Activated CD4-positive, alpha-beta T cell treated with anti-CD3 and anti-CD28 coated beads, Interleukin-2, amount 50 U/mL, for 4 hours (primary cell): ENCODE data around the gene SLC22A1.
"Not testable (repeated sequence)": the region's sequence is repeated elsewhere in the genome, so short reads cannot be mapped to it uniquely, and the experiment has no call there.

Source experiments
- DNase-seq, 2 experiments: peaks; one replicate each; pipeline ENCODE4 v3.0.0-alpha.2; 2020

Gene SLC22A1

DNA sequence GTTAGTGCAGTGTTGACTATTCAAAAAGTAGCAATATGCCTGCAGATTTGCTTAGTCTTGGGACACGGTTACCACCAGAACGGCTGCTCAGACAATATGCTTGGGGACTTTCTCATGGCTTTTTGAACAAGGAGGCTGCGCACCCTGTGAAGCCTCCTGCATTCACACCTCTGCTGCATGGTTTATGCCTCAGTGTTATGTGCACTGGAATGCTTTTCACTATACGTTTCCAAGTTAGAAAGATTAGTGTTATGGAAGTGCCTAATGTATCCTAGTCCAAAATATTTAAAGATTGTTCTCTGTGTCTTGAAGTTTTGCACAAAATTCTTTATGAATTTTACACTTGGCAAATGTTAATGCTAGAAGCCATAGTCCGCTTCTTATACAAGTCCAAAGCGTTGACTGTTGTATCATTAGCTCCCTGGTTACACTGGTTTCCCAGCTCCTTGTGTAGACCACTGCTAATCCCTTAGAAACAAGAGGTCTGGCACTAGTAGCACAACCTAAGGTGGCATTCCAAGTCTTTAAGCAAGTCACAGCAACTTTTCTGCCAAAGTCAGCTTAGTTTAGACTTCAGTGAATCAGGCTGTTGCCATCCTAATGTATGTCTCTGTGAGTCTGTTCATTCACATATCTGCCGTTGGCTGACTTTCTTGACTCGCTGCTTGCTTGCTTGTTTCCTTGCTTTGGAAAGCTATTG, 26.3 kb upstream of the SLC22A1 start:
- no peak for DNase-seq

DNA sequence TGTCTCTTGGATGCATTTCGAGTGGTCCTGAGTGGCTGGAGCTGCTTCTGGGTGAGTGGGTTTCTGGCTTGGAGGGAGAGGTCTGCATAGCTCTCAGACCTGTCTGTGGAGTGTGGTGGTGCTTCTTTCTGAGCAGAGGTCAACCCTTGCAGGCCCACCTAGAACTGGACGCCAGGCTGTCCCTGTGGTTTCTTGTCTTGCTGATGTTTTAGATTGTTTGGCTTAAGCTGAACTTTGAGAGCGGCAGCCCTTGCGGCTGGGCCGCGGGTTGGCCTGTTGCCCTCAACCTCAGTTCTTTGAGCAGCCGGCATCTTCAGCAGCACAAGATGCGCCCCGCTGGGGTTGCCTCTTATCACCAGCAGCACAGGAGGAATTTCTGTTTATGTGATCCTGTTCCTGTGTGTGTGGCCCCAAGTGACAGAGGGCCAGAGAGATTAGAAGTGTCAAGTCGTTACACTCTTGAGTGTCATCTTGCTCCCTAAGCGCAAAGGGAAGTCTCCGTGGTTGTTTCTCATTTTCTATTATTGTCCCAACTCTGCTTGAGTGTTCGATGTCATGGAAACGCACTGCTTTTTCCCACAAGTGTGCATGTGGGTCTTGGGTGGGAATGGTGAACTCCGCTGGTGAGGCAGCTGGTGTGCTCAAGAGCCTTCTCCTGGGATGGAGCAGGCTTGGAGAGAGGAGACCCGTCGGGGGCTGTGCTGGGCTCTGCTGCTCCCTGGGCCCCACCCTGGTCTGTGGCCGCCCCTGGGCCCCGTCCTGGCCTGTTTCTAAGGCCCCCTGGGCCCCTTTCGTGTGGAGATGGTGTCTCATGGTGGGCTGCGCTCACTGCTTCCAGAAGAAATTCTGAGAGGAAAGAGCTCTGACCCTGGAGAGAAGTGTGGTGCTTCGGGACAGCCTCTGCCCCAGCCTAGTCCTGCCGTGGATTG, 20.1 kb upstream of the SLC22A1 start:
- no peak for DNase-seq

DNA sequence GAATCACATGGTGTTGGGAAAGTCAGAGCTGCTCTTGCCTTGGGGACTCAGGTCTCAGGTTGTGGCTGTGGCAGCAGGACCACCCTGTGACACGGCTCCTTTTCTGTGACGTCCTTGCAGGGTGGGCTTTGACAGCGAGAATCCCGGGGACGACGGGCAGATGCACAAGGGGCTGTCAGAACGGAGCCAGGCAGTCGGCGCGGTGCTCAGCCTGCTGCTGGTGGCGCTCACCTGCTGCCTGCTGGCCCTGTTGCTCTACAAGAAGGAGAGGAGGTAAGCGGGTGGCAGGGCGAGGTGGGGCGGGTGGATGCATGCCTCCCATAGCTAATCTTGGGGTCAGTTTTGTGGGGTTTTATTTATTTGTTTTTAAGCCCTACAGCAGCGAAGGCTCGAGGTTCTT, 19.2 kb upstream of the SLC22A1 start:
- no peak for DNase-seq

DNA sequence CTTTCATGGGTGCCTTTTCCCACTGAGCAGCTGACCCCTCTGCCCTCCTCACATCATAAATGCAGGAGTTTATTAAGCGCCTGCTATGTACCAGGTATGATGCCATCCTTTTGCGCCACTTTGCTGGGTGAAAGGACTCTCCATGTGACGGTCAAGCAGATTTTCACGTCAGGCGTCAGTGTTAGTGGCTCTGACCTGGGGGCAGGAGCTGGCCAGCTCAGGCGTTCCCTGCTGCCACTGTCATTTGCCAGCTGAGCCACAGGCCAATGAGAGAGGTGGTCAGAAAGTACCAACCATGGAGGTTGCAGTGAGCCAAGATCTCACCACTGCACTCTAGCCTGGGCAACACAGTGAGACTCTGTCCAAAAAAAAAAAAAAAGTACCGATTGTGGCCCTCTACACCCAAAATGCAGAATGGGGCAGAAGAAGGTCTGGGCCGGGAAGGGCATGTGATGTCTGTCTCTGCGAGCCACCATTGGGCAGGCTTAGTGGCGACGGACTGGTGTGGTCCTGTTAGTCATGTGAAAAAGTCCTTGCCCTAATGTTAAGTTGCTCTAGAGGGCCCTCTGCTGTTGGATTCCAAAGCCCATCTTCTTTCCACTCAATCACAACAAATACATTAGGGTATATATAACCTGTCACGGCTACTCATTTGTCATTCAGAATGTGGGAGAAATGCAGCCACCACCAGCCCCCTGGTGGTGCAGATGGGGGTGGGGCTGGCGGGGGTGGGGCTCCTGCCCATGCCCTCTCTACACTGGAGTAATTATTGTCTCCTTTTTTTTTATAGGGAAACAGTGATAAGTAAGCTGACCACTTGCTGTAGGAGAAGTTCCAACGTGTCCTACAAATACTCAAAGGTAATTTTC, 18.4 kb upstream of the SLC22A1 start:
- DNase-seq, result peak in 1 of 2 experiments; percentile 7

DNA sequence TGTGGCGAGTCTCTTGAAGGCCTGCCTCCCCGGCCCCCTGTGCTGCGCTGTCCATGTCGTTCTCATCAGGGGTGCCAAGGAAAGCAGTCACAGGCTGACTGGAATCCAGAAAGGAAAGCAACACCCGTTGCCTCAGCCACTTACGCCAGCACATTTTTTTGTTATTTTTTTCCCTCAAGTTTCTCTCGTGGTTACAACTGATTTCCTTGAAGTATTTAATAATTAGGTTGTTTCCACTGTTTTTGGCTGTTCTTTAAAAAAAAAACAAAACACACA, 17.9 kb upstream of the SLC22A1 start:
- no peak for DNase-seq

DNA sequence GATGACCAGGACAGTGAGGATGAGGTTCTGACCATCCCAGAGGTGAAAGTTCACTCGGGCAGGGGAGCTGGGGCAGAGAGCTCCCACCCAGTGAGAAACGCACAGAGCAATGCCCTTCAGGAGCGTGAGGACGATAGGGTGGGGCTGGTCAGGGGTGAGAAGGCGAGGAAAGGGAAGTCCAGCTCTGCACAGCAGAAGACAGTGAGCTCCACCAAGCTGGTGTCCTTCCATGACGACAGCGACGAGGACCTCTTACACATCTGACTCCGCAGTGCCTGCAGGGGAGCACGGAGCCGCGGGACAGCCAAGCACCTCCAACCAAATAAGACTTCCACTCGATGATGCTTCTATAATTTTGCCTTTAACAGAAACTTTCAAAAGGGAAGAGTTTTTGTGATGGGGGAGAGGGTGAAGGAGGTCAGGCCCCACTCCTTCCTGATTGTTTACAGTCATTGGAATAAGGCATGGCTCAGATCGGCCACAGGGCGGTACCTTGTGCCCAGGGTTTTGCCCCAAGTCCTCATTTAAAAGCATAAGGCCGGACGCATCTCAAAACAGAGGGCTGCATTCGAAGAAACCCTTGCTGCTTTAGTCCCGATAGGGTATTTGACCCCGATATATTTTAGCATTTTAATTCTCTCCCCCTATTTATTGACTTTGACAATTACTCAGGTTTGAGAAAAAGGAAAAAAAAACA, 16.6 kb upstream of the SLC22A1 start:
- no peak for DNase-seq

DNA sequence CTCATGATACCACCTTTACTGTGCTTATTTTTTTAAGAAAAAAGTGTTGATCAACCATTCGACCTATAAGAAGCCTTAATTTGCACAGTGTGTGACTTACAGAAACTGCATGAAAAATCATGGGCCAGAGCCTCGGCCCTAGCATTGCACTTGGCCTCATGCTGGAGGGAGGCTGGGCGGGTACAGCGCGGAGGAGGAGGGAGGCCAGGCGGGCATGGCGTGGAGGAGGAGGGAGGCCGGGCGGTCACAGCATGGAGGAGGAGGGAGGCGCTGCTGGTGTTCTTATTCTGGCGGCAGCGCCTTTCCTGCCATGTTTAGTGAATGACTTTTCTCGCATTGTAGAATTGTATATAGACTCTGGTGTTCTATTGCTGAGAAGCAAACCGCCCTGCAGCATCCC, 15.6 kb upstream of the SLC22A1 start:
- DNase-seq, result no peak

DNA sequence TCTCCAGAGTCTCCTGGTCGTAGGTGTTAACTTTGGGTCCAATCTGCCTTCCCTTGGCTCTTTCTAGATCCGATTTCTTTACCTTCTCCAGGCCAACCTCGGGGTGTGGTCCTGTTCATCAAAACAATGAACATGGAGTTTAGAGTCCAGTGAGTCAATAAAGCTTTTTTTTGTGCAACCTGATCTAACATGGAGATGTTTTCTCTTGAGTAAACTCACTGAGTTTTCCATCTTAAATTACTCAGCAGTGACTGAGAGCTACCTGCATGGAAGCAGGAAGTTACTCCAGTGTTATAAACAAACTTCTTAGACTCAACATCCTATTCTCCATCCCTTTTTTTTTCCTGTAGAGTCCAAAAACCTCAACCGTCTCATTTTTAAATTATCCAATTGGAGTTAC, 14.9 kb upstream of the SLC22A1 start:
- no peak for DNase-seq

DNA sequence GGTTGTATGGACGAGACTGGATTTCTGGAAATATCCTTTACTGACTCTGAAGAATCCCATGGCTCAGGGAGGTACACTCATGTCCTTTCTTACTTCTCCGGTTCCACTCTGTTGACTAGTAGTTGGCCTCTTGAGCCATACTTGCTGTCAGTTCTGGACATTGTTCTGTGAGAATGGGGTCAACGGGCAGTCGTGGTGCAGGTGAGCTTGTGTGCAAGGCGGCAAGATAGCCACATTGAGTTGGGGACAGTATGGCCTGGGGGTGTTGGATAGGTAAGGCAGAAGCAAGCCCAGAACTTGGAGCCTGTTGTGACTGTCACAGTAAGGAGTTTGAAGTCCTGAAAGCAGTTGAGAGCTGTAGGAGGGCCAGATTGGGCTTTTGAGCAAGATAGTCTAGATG, 13.5 kb upstream of the SLC22A1 start:
- no peak for DNase-seq

DNA sequence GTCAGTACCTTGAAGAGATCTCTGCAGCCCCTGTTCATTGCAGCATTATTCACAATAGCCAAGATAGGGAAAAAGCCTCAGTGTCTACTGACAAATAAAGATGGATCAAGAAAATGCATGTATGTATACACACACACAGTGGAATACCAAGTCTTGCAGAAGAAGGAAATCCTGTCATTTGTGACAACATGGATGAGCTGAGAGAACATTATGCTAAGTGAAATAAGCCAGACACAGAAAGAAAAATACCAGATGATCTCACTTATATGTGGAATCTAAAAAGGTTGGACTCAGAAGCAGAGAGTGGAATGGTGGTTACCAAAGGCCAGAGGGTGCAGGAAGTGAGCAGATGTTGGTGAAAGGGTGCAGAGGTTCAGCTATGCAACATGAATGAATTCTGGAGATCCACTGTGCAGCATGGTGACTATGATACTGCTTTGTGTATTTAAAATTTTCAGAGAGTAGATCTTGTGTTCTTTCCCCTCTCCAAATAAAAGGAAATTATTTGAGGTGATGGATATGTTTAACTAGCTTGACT, 11.0 kb upstream of the SLC22A1 start:
- DNase-seq, result no peak

DNA sequence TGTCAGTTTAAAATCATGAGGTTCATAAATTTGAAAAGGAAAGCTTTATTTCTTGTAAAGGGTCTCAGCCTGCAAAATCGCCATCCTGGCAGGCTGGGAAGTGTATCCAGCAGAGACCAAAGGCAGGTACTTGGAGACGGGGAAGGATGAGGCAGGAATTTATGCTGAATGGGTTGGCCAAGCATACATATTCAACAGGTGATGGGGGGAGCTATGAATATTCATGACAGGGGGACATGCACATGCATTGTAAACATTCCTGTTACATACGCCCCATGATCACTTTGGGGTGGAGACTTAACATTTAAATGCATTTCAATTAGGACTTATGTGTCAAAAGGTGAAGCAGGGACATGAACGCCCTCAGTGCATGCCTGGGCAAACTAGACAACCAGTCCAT, 9.8 kb upstream of the SLC22A1 start:
- no peak for DNase-seq

DNA sequence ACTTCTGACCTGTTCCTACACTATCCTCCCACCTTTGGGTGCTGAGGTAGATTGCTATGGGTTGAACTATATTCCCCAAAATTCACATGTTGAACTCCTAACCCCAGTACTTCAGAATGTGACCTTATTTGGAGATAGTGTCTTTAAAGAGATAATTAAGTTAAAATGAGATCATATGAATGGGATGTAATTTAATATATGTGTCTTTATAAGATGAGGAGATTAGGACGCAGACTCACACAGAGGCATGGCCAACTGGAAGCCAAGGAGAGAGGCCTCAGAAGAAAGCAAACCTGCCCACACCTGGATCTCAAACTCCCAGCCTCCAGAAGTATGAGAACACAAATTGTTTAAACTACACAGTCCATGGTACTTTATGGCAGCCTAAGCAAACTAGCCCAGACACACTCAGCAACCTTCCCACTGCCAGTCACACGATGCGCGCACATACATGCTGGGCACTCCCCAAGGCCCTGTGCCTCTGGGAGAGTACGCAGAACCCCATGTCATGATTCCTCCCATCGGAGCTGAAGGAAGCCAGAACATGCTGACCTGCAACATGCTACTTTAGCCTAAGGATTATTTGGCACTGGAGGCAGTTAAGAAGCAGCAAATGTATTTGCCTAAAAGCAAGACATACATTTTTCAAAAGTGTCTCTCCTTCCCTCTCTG, 8.9 kb upstream of the SLC22A1 start:
- no peak for DNase-seq

DNA sequence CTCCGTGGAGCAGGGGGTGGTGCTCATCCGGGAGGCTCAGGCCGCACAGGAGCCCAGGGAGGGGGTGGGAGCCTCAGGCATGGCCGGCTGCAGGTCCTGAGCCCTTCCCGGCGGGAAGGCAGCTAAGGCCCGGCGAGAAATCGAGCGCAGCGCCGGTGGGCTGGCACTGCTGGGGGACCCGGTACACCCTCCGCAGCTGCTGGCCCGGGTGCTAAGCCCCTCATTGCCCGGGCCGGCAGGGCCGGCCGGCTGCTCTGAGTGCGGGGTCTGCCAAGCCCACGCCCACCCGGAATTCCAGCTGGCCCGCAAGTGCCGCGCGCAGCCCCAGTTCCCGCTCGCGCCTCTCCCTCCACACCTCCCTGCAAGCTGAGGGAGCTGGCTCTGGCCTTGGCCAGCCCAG, 7.1 kb upstream of the SLC22A1 start:
- DNase-seq, result not testable (repeated sequence)

DNA sequence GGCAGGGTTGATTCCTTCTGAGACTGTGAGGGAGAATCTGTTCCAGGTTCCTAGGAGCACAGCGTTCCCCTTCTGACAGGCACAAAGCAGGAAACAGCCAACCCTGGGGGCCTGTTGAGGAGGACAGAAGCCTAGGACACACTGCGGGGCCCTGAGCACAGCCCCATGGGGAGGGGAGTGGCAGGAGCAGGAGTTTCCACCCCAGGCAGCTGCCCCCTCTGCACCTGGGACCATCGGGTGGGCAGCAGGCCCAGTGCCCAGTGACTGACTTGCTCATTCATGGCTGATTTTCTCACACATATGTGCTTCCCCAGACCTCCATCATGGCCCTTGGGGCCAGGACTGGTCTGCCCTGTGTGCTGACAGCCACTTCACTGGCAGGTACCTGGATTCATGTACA, 6.2 kb upstream of the SLC22A1 start:
- DNase-seq, result no peak

DNA sequence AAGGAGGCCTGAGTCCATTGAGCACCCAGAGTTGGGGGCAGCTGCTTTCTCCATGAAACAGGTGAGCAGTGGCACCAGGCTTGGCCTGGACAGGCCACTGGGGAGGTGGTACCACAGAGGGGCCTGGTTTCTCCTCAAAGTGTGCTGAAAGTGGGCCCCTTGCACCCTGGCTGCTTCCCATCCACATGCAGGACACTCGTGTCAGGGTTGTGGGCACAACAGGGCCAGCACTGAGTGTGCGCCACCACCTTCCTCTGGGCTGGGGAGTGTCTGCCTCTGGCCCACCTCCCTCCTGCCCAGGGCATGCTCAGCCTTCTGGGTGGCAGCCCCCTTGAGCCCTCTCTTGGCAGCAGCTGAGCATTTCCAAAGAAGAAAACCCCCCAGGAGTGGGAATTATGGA, 5.2 kb upstream of the SLC22A1 start:
- DNase-seq, result no peak

DNA sequence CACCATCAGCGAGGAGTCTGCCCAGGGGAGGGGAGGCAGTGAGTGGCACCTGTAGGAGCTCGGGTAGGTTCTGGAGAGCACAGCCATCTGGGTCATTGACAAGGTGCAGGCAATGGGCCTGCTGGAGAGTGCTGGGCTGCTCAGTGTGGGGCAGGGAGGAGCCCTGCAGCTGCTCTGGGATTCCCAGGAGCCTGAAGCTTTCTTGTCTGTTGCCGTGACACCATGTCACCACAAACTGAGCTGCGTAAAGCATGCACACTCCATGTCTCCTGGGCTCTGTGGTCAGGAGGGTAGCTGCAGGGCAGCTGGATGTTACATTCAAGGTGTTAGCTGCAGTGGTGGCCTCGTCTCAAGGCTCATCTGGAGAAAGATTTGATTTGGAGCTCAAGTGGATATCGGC, 4.5 kb upstream of the SLC22A1 start:
- no peak for DNase-seq

DNA sequence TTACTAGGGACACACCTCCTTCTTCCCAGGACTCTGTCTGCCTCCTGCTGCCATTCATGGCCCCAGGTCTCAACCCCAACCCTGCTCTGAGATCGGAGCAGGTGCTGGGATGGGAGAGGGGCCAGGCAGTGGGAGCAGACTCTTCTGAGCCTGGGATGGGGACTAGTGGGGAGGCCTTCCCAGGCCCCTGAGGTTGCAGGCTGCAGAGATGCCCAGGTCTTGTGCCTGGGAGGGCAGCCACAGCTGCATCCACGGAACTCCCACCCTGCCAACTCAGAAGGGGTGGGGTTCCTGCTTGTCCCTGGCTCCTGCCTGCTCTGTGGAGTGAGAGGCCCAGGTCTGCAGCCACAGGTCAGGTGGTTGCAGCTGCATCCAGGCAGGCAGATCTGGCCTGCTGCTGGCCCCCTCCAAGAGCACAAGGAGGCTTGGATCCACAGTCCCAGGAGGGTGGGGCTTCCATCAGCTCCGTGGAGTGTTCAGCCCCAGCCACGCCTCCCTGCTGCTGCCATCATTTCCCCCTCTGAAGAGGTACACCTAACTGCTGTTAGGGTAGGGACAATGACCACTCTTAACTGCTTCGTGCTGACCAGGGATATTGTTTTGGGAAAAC, 2.9 kb upstream of the SLC22A1 start:
- DNase-seq, result no peak

DNA sequence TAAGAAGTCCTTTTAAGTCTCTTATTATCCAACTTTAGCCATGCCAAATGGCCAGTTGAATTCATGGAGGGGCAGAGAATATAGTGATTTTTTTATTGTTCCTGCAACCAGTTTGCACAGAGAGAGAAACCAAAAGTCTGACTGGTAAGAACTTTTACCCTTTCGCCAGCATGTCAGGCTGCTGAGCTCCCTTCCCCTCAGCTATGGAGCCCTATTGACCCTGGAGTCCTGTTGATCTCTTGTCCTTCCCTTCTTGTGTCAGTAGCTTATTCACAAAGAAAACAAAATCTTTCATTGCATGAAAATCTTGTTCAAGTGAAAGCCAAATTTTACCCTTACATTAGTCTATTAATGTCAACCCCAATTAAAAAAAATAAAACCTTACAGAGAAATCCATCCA, 1.5 kb upstream of the SLC22A1 start:
- no peak for DNase-seq

DNA sequence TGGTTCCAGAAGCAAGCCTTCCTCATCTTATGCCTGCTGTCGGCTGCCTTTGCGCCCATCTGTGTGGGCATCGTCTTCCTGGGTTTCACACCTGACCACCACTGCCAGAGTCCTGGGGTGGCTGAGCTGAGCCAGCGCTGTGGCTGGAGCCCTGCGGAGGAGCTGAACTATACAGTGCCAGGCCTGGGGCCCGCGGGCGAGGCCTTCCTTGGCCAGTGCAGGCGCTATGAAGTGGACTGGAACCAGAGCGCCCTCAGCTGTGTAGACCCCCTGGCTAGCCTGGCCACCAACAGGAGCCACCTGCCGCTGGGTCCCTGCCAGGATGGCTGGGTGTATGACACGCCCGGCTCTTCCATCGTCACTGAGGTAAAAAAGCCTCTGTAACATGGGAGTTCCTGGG, 366 bp downstream of the SLC22A1 start:
- DNase-seq, result no peak

DNA sequence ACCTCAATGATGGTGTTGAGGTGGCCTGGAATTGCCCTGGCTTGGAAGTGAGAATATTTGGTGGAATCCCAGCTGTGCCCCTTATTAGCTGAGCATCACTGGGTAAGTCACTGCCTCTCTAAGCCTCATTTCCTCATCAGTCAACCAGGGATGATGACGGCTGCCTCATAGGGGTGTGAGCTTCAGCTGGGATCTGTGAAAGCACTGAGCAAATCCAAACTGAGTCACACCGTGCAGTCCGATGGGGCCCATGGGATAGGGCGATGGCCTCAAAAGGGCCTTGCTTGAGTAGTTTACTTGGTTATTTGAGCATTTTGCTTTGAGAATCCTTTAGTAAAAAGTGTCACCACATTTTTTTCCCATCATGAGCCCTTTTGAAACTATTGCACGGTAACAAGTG, 1.1 kb downstream of the SLC22A1 start:
- no peak for DNase-seq

DNA sequence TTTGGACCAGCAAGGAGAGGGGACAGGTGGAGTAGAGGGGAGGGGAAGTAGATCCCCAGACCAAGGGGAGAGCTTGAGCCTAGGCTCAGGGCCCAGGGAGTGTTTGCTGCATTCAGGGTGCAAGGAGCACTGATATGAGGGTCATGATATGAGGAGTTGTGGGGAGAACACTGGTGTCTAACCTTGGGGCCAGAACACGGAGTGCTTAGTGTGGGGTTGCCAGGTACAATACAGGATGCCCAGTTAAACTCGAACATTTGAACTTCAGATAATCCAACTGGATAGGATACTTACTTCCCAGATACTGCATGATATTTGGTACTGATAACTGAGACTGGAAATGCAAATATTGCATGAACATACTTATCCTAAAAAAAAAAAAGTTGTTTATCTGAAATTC, 2.4 kb downstream of the SLC22A1 start:
- DNase-seq, result no peak

DNA sequence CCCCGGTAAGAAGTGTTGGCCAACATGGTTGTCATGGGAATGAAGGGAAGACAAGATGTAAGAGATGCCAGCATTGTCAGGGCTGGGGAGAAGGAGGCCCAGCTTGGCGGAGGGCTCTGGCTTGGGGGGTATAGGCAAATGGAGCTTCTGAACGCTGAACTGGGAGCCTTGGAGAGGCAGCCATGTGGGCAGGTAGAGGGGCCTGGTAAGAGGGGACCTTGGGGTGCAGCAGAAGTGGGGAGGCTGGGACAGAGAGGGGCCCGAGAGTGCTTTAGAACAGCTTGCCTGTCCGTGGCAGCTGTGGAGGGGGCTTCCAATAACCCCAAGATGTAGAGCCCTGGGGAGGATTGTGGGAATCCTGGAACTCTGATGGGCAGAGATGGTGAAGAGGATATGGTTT, 3.0 kb downstream of the SLC22A1 start:
- DNase-seq, result no peak
